ENCODE measurements around the gene GARNL3.

The GARNL3 gene

DNA sequence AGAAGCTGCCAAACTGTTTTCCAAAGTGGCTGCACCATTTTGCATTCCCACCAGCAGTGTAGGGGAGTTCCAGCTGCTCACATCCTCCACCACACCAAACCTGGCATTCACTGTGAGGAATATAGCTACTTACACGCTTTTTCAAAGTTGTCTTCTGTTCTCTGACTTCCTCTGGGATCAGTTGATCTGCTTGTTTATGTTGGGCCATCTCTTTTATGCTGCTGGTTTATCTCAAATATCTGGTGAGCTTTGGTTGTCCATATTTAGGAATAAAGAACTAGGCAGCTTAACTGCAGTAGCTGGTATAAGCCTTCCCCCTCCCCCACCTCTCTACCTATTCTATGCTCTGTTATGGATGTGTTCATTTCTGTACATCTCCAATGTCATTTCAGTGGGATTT is 151.1 kb downstream of the GARNL3 start:
- no peak for DNase-seq

DNA sequence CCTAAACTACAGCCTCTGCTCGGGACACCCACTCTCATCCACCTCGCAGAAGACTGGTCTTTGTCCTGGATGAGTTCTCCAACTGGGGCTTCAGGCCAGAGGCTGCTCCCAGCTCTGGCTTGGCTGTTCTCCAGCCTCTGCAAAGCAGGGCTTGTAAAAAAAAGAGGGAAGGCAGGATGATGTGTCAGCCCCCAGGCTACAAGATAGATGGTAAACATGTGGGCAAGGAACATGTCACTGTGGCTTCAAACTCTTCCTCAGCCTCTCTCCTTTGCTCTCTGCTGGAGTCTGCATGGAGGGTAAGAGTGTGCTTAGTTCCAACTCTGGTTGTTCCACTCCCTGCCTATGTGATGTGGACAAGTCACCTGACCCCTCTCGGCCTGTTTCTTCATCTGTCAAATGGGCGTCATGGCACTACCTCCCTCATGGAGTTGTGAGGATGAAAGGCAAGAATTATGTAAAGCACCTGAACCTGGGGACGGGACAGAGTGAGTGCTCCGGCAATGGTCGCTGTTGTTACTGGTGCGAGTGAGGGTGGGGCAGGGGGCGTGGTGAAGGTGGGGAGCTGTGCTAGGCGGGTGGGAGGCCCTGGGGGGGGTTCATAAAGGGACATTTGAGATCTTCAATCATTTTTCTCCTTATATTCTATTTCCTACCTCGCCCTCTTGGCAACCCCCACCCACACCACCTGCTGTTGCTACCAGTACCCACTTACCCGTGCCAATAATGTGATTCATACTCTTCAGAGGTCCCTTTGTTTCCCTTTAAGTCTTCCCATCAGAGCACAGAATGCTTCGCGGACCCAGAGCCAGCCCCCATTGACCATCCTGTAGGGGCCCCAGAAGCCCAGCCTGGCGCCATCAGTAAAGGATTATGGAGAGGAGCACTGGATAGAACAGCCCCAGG is 152.8 kb downstream of the GARNL3 start:
- DNase-seq = no peak

DNA sequence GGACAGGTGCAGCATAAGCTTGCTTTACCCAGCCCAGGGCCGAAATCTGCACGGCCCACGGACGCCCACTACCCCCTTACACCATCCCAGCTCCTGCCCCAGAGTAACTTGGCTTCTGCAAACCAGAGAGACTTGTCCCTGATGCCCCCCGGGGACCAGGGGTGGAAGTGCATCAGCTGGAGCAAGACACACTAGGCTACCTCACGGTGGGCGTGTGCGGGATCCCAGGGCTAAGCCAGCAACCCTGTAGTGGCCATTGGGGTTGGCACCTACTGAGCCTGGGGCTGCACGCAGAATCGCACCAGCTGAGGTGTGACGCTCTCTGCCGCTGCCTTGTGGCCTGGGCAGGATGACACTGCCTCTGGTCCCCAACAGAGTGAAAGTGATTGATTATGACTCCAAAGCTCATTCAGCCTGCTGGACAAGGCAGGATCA is 153.5 kb downstream of the GARNL3 start:
- DNase-seq = no peak

DNA sequence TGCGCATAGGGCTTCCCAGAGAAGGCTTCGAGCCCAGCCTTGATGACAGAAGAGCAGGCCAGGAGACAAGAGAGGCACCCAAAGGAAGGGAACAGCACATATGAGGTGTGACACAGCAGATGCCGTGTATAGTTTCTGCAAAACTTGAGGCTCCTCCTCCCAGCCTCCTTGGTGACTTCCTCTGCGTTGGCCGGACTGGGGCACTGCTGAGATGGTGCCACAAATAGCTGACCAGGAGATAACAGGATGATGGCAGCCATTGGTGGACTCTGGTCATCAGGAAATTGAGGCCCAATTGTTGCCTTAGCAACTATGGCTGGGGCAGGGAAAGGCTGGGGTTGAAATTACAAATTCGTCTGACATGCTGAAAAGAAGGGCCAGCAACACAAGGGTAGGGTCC is 154.8 kb downstream of the GARNL3 start:
- no peak for DNase-seq

DNA sequence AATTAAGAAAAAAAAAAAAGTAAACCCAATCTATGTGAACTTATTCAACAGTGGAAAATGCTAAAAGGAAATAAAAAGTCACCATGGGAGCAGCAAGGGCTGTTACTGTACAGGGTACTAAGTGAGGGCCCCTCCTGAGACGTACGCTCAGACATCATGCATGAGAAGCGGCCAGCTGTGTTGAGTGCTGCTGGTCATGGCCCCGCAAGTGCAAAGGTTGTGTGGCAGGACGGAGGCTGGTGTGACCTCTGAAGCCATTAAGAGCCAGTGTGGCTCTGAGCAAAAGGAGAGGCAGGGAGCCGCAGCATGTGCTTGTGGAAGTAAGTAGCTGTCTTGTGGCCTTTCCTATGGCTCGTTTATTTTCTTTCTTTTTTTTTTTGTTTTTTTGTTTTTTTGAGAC is 156.5 kb downstream of the GARNL3 start:
- no peak for DNase-seq

DNA sequence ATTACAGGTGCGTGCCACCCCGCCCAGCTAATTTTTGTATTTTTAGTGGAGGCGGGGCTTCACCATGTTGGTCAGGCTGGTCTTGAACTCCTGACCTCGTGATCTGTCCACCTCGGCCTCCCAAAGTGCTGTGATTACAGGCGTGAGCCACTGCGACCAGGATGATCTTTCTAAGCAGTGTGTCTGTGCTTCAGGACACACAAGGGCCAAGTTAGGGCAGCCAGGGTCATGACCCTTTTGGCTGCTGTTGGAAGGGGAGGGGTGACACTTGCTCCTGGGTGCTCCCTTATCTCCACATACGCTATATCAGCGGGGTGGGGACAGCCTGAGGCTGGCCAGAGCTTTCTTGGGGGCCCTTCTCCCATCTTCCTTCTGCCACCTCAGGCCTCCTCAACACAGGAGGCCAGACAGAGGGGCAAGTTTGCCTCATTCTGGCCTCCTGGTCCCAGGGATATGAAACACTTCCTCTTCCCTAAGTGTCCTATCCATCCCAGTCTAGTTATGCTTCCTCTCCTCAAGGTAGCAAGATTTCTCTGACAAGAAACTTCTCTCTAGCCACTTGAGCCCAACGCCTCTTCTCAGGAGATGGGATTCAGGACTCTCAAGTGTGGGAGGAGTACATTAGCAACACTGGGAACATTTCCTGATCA is 157.7 kb downstream of the GARNL3 start:
- no peak for DNase-seq

DNA sequence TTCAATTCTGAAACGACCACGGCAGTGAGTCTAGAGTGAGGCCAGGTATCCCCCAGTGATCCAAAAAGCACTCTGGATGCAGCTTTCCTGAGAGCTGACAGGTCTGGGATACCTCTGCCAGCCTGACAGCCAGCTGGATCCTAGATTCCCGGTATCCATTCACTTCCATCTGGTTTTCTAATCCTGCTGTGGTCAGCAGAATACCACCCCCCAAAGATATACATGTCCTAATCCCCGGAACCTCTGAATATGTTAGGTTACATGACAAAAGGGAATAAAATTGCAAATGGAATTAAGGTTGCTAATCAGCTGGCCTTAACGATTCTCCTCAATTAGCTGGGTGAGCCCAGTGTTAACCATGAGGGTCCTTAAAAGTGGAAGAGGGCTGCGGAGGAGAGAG is 158.2 kb downstream of the GARNL3 start:
- DNase-seq = no peak

DNA sequence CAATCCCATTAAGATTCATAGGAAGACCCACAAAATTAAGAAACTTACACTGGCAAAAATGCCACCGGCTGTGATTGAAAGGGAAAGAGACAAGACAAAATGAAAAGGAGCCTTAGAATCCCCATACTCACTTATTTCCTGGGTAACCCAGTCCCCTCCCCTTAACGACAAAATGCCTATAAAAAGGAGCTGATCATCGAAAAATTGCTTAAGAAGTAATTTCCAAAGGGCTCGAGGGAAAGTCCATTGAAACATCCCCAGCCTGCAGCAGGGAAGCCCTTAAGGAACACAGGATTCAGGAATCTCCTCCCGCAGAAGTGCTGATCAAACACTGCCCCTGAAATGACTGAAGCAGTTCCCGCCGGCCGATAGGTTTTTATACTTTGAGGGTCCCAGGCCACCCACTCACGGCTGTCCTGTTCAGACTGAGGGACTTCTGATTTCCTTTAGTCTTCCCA is 158.9 kb downstream of the GARNL3 start:
- DNase-seq = no peak

DNA sequence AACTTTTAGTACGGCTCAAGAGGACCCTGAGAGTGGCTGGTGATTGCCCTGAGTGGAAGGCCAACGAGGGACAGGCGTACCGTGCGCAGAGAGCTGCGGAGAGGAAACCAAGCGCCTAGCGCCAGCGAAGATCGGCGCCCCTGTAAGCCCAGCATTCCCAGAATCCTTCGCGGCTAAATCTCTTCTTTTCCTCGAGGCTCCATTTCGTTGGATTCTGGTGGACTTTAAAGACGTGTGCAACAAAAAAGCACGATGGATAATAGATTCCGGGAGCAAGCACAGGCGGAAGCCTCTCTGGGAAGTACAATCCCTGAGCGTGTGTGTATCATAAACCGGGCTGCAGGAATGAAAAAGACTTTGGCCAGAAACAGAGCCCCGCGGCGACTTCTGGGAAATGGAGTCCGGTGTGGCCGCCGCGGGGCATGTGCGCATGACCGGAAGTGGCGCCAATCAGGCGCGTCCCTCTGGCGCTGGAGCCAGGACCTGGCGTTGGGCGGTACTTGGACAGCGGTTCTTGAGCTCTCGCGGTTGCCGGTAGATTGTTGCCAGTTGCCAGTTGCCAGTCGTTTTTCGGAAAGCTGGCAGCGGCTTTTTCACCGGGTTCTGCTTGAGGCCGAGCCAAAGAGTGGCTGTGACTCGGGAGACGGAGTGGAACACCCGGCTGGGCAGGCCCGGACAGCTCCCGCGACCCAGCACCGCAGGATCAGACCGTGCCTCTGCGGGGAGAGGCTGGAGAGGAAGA is 159.5 kb downstream of the GARNL3 start, which contains the start of gene ZNF79:
Gene ZNF79, plus strand, starts transcription at position 449 of the 742 bp plus-strand sequence. CDS start 406 bp downstream, outside the sequence.
- peak; percentile 98 for DNase-seq

DNA sequence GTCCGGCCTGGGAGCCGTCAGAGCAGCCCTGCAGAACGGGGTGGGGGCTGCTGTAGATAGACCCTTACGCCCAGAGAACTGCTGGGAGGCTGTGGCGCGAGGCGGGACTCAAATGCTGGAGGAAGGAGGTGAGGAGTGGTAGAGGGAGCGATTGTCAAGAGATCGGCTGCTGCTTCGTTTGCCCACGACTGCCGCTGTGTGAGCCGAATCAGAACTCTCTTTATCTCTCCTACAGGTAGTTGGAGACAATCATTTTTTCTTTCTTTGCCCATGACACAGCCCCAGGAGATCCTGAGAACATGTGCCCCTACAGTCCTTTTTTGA is 160.1 kb downstream of the GARNL3 start:
- no peak for DNase-seq

DNA sequence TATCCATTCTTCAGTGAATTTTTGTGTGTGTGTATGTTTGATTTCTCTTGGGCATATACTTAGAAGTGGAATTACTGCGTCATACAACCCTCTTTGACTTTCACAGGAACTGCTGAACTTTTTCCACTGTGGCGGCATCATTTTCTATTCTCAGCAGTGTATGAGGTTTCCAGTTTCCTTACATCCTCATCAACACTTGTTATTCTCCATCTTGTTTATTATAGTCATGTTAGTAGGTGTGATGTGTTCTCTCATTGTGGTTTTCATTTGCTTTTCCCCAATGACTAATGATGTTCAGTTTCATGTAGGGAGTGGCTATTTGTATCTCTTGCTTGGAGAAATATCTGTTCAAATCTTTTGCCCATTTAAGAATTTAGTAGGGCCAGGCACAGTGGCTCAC is 162.2 kb downstream of the GARNL3 start:
- no peak for DNase-seq

DNA sequence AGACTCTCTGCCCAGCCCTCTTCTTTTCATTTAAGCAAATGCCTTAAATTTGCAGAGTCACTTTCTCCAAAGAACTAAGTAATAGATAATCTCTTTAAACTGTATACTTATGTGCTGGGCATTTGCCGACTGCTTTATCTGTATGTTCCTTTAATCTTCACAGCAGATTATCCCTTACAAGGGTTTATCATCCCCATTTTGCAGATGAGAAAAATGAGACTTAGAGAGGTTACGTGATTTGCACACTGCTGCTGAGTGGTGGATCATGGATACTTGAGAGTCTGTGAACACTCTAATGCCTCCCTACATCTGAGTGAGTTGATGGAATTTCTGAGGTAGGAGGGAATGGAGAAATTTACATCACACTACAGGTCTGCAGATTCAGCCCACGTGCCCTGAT is 163.8 kb downstream of the GARNL3 start:
- DNase-seq = no peak

DNA sequence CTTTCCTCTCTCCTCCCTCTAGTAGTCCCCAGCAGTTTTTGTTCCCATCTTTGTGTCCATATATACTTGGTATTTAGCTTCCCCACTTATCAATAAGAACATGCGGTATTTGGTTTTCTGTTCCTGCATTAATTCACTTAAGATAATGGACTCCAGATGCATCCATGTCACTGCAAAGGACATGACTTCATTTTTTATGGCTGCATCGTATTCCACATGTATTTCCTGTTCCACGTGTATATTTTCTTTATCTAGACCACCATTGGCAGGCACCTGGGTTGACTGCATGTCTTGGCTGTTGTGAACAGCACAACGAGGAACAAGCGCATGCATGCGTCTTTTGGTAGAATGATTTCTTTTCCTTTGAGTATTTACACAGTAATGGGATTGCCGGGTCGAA is 165.8 kb downstream of the GARNL3 start:
- no peak for DNase-seq

DNA sequence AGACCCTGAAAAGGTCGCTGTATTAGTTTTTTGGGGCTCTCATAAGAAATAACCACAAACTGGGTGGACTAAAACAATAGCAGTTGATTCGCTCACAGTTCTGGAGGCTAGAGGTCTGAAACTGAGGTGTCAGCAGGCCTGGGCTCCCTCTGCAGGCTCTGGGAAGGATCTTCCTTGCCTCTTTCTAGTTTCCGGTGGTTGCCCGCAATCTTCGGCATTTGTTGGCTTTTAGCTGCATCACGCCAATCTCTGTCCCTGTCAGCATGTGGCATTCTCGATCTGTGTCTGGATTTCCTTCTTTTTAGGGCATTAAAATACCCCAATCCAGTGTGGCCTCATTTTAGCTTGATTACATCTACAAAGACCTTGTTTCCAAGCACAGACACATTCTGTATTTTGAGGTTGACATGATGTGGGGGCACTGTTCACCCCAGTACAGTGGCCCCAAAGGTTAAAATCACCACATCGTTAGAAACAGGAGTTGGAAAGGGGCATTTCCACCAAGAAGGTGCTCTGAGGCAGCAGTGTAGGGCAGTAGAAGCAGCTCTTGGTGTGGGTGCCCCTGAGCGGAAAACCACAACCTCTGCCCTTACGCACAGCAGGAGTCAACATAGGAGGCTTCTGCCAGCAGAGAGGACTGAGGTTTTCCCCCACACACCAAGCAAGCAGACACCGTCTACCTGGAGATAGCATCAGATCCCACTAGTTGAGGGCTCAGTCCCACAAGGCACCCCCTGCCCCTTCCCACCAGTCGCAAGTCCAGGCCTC is 173.1 kb downstream of the GARNL3 start:
- no peak for DNase-seq

DNA sequence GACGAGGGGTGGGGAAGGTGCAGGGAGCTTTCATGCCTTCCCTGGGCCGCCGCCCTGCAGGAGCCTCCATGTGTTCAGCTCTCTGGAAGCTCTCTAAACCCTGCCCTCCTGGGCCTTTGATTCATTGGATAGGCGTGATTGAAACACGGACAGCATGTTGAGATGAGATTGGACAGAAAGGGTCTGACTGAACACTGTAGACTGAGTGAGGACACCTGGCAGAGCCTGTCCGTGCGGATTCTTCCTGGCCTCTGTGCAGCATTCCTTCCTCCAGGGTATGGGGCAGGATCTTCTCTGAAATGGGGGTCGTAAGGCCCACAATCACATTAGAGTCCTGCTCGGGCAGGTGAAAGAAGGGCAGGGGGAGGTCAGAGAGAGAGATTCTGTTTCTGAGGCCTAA is 173.8 kb downstream of the GARNL3 start:
- DNase-seq = no peak

Data from right forelimb (tissue), 1 donor.